RWPE1 (cell line): ENCODE results near the gene LRIG2.

ENCODE experiments used
- CTCF ChIA-PET: fragments of 350-600 bp; sonication (Branson Sonifier 250); formaldehyde crosslinking; extraction: SDS; loops from one replicate; lab custom pipeline; 2021; lab: Yijun Ruan, JAX
- POLR2A ChIA-PET: fragments of 400-600 bp; formaldehyde crosslinking; extraction: SDS; loops from one replicate; lab custom pipeline; 2020; ENCODE audit warnings: antibody characterized with exemption; ENCODE audit not compliant: low non-redundant PET; lab: Yijun Ruan, JAX
- DNase-seq: peaks from one replicate; pipeline ENCODE4 v3.0.0; 2012; ENCODE audit warnings: low spot score
- H3K27ac ChIP-seq: fragments of 450-650 bp; 2 replicates; pipeline ENCODE4 v1.5.1; 2017
- TF ChIP-seq, protein P1 (sequence below): fragments of 450-650 bp; conservative IDR thresholded peaks from 2 replicates; pipeline ENCODE4 v1.5.1; 2017; ENCODE audit warnings: low read depth, mild to moderate bottlenecking

LRIG2 gene

GRCh38 chr1:113129529-113130185 is 56.7 kb downstream of the LRIG2 start:
- H3K27ac ChIP-seq: no peak overlapping the region
- DNase-seq: no peak
- POLR2A ChIA-PET: no interaction called here
- CTCF ChIA-PET: no interaction called here
- TF ChIP-seq, protein P1, sequence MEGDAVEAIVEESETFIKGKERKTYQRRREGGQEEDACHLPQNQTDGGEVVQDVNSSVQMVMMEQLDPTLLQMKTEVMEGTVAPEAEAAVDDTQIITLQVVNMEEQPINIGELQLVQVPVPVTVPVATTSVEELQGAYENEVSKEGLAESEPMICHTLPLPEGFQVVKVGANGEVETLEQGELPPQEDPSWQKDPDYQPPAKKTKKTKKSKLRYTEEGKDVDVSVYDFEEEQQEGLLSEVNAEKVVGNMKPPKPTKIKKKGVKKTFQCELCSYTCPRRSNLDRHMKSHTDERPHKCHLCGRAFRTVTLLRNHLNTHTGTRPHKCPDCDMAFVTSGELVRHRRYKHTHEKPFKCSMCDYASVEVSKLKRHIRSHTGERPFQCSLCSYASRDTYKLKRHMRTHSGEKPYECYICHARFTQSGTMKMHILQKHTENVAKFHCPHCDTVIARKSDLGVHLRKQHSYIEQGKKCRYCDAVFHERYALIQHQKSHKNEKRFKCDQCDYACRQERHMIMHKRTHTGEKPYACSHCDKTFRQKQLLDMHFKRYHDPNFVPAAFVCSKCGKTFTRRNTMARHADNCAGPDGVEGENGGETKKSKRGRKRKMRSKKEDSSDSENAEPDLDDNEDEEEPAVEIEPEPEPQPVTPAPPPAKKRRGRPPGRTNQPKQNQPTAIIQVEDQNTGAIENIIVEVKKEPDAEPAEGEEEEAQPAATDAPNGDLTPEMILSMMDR: no peak

GRCh38 chr1:113133038-113133437 is 60.0 kb downstream of the LRIG2 start:
- no peak for DNase-seq
- CTCF ChIA-PET: no interaction called here
- POLR2A ChIA-PET: no interaction called here
- H3K27ac ChIP-seq: no peak overlapping the region
- TF ChIP-seq, protein P1: no peak

- TF ChIP-seq, protein P1: no peak
- ChIA-PET POLR2A (no interaction called here), CTCF (interaction anchor here (0.7 kb wide), 1 partner anchor 197 kb away, joined by 3 read pairs; no protein-coding TSS in a partner anchor)
- DNase-seq: no peak
- H3K27ac ChIP-seq: no peak overlapping the region
Observed at GRCh38 chr1:113133759-113134158, 60.8 kb downstream of the LRIG2 start.

DNA sequence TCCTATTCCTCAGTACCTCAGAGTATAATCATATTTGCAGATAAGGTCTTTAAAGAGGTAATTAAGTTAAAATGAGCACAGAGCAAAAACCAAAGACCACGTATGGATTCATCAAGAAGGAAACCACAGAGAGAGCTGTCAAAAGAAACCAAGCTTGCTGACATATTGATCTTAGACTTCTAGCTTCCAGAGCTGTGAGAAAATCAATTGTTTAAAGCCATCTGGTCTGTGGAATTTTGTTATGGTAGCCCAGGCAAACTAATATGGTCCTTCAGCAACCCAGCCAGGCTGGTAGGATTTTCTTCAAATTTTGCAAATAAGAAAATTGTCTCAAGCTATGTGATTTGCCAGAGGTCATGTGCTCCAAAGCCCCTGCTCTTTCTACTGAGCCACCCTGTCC is 62.5 kb downstream of the LRIG2 start:
- CTCF ChIA-PET: interaction anchor here (0.6 to 0.7 kb wide), 2 partner anchors 318 to 477 kb away, joined by 4 to 5 read pairs; no protein-coding TSS in a partner anchor
- POLR2A ChIA-PET: no interaction called here
- TF ChIP-seq, protein P1: no peak
- no peak for DNase-seq
- no peak overlapping the region for H3K27ac ChIP-seq

DNA sequence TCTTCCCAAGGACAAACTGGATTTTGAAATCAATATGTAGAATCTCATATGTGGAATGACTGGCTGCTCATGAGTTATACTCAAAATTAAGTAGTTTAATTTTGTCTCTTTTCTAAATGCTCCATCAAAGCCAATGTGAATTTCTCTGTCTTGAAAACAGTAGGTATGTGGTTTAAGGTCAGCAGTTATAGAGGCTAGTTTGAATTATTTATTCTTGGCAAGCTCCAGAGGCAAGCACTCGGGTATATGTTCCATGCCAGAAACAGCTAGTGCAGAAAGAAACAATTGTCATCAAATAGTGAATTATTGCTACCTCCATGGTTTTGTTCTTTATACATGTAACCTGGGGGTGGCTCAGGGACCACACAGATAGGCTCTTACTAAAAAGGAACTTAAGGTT is 63.5 kb downstream of the LRIG2 start:
- TF ChIP-seq, protein P1: no peak
- no peak overlapping the region for H3K27ac ChIP-seq
- POLR2A ChIA-PET: no interaction called here
- CTCF ChIA-PET: no interaction called here
- DNase-seq: no peak

DNA sequence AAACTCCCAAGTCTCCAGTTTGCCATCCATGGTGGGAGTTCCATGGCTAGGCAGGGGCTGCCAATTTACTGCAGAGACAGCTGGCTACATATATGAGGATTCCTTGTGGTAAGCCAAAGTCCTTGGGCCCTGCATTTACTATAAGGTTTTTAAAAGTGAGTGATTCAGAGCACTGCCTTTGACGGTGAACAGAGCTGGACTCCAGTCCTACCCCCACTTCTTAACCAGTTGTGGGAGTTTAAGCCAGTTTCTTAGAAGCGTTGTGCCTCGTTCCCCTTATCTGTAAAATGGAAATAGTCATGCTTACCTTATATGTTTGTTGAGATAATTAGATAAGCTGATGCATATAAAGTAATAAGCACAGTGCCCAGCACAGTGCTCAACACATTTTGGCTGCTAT is 64.6 kb downstream of the LRIG2 start:
- POLR2A ChIA-PET: no interaction called here
- H3K27ac ChIP-seq: no peak overlapping the region
- DNase-seq: no peak
- CTCF ChIA-PET: interaction anchor here (0.7 kb wide), 1 partner anchor 419 kb away, joined by 3 read pairs; a partner anchor contains a TSS
- TF ChIP-seq, protein P1: no peak
